ENCODE results near the gene PCDHA9. TPM values are rescaled to one million over a fixed set of nuclear protein-coding genes. Genes with fewer than 3 reads are reported as not detected.
"Not testable (repeated sequence)": the region's sequence is repeated elsewhere in the genome, so short reads cannot be mapped to it uniquely, and the experiment has no call there.

PCDHA9 gene
- total RNA-seq, 2 experiments from 2014 or later = not detected

DNA sequence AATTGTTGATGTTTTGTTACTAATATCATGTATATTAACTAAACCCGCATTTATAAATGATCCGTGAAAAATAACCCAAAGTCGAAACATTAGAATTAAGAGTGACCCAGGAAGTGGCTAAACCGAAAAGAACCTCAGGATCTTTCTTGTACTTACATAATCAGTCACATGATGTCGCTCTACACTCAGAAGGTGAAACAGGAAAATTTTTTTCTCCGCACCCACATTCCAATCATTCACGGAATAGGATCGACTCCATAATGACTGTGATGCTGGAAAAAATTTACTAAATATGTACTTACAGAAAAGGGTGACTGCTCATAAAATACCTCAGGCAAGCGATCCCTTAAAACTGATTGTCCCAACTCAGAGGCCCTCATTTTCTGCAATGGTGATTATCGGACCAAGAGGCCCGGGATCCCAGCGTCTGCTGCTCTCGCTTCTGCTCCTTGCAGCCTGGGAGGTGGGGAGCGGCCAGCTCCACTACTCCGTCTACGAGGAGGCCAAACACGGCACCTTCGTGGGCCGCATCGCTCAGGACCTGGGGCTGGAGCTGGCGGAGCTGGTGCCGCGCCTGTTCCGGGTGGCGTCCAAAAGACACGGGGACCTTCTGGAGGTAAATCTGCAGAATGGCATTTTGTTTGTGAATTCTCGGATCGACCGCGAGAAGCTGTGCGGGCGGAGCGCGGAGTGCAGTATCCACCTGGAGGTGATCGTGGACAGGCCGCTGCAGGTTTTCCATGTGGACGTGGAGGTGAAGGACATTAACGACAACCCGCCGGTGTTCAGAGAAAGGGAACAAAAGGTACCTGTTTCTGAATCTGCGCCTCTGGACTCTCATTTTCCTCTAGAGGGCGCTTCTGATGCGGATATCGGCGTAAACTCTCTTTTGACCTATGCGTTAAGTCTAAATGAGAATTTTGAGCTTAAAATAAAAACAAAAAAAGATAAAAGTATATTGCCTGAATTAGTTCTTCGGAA lies 27.2 kb downstream of the PCDHA9 start, which contains the start of gene PCDHA12:
TSS of gene PCDHA12 (plus strand) at position 224 of the 981 bp plus-strand sequence. CDS start at position 389, 165 bp downstream.
- no peak for DNase-seq
- no peak within 1 kb of the TSS for H3K4me3 Mint-ChIP-seq
- H3K4me1 Mint-ChIP-seq (ENCODE audit: low read depth) = no peaks in the 10 kb centered on the region
- H3K27me3 Mint-ChIP-seq = peaks cover 31% of the 10 kb centered on the region
- H3K27ac Mint-ChIP-seq = no peak within 1 kb of the TSS
- peaks cover 6% of the 10 kb centered on the region for H3K9me3 Mint-ChIP-seq
- CTCF ChIA-PET = interaction anchor here (0.5 kb wide), 1 partner anchor 167 kb away, joined by 3 read pairs; no protein-coding TSS in a partner anchor
- POLR2A ChIA-PET = no interaction called here
- intact Hi-C loops (cut with micrococcal nuclease) = no loop called here
- peaks cover 12% of the 10 kb centered on the region for H3K36me3 Mint-ChIP-seq

DNA sequence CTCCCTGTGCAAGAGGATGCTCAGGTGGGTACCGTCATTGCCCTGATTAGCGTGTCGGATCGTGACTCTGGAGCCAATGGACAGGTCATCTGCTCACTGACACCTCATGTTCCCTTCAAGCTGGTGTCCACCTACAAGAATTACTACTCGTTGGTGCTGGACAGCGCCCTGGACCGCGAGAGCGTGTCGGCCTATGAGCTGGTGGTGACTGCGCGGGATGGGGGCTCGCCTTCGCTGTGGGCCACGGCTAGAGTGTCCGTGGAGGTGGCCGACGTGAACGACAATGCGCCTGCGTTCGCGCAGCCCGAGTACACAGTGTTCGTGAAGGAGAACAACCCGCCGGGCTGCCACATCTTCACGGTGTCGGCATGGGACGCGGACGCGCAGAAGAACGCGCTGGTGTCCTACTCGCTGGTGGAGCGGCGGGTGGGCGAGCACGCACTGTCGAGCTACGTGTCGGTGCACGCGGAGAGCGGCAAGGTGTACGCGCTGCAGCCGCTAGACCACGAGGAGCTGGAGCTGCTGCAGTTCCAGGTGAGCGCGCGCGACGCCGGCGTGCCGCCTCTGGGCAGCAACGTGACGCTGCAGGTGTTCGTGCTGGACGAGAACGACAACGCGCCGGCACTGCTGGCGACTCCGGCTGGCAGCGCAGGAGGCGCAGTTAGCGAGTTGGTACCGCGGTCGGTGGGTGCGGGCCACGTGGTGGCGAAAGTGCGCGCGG lies 28.5 kb downstream of the PCDHA9 start:
- H3K4me1 Mint-ChIP-seq (ENCODE audit: low read depth); POLR2A ChIA-PET; H3K4me3 Mint-ChIP-seq; H3K9me3 Mint-ChIP-seq; H3K27ac Mint-ChIP-seq; DNase-seq; intact Hi-C loops (cut with micrococcal nuclease); CTCF ChIA-PET: not testable (repeated sequence)
- H3K27me3 Mint-ChIP-seq = peaks cover 37% of the 10 kb centered on the region
- H3K36me3 Mint-ChIP-seq = peaks cover 15% of the 10 kb centered on the region

DNA sequence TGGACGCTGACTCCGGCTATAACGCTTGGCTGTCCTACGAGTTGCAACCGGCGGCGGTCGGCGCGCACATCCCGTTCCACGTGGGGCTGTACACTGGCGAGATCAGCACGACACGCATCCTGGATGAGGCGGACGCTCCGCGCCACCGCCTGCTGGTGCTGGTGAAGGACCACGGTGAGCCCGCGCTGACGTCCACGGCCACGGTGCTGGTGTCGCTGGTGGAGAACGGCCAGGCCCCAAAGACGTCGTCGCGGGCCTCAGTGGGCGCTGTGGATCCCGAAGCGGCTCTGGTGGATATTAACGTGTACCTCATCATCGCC lies 29.0 kb downstream of the PCDHA9 start:
- intact Hi-C loops (cut with micrococcal nuclease) = no loop called here
- DNase-seq = no peak
- Mint-ChIP-seq H3K9me3 (peaks cover 12% of the 10 kb centered on the region), H3K4me1 (ENCODE audit: low read depth) (no peaks in the 10 kb centered on the region), H3K36me3 (peaks cover 16% of the 10 kb centered on the region), H3K4me3 (no peak overlapping the region), H3K27me3 (peaks cover 41% of the 10 kb centered on the region), H3K27ac (no peak overlapping the region)
- CTCF ChIA-PET = no interaction called here
- POLR2A ChIA-PET = no interaction called here

DNA sequence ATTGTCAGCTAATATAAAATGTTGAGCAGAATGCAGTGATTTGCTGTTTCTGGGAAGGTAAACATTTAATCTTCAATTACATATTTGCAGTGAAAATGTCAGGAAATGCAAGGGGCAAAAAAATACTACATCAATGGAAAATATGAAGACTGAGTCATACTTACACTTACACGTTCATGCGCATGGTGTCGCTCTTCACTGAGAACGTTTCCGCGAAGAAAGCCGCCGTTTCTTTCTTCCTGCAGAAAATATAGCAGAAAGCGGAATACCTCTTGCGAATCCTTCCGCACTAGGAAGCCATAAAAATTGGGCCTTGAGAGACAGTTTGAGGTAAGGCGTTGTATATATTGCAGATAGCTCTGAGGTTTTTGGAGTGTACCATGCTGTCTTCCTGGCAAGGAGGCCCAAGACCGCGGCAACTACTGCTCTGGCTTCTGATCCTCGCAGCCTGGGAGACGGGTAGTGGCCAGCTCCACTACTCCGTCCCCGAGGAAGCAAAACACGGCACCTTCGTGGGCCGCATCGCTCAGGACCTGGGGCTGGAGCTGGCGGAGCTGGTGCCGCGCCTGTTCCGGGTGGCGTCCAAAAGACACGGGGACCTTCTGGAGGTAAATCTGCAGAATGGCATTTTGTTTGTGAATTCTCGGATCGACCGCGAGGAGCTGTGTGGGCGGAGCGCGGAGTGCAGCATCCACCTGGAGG lies 33.9 kb downstream of the PCDHA9 start, which contains the start of gene PCDHA13:
TSS of gene PCDHA13 (plus strand) at position 236 of the 702 bp plus-strand sequence. CDS start at position 381, 145 bp downstream.
- Mint-ChIP-seq H3K4me3 (no peak within 1 kb of the TSS), H3K27ac (no peak within 1 kb of the TSS), H3K36me3 (peaks cover 9% of the 10 kb centered on the region), H3K27me3 (peaks cover 26% of the 10 kb centered on the region), H3K9me3 (peaks cover 16% of the 10 kb centered on the region), H3K4me1 (ENCODE audit: low read depth) (no peaks in the 10 kb centered on the region)
- ChIA-PET POLR2A (no interaction called here), CTCF (no interaction called here)
- intact Hi-C loops (cut with micrococcal nuclease) = no loop called here
- no peak for DNase-seq

DNA sequence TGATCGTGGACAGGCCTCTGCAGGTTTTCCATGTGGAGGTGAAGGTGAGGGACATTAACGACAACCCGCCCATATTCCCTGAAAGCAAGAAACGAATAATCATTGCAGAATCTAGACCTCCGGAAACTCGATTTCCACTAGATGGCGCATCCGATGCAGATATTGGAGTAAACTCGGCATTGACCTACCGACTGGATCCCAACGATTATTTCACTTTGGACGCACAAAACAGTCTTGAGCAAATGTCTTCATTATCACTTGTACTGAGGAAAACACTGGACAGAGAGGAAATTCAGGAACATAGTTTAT lies 34.4 kb downstream of the PCDHA9 start:
- Mint-ChIP-seq H3K36me3 (peaks cover 12% of the 10 kb centered on the region), H3K27ac (no peak overlapping the region), H3K4me3 (no peak overlapping the region), H3K9me3 (peaks cover 16% of the 10 kb centered on the region), H3K27me3 (peaks cover 26% of the 10 kb centered on the region), H3K4me1 (ENCODE audit: low read depth) (no peaks in the 10 kb centered on the region)
- intact Hi-C loops (cut with micrococcal nuclease) = no loop called here
- no peak for DNase-seq
- ChIA-PET CTCF (no interaction called here), POLR2A (no interaction called here)

DNA sequence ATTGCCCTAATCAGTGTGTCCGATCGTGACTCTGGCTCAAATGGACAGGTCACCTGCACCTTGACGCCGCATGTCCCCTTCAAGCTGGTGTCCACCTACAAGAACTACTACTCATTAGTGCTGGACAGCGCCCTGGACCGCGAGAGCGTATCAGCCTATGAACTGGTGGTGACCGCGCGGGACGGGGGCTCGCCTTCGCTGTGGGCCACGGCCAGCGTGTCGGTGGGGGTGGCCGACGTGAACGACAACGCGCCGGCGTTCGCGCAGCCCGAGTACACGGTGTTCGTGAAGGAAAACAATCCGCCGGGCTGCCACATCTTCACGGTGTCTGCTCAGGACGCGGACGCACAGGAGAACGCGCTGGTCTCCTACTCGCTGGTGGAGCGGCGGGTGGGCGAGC lies 35.2 kb downstream of the PCDHA9 start:
- Mint-ChIP-seq H3K27me3 (peaks cover 26% of the 10 kb centered on the region), H3K9me3 (peaks cover 16% of the 10 kb centered on the region)

DNA sequence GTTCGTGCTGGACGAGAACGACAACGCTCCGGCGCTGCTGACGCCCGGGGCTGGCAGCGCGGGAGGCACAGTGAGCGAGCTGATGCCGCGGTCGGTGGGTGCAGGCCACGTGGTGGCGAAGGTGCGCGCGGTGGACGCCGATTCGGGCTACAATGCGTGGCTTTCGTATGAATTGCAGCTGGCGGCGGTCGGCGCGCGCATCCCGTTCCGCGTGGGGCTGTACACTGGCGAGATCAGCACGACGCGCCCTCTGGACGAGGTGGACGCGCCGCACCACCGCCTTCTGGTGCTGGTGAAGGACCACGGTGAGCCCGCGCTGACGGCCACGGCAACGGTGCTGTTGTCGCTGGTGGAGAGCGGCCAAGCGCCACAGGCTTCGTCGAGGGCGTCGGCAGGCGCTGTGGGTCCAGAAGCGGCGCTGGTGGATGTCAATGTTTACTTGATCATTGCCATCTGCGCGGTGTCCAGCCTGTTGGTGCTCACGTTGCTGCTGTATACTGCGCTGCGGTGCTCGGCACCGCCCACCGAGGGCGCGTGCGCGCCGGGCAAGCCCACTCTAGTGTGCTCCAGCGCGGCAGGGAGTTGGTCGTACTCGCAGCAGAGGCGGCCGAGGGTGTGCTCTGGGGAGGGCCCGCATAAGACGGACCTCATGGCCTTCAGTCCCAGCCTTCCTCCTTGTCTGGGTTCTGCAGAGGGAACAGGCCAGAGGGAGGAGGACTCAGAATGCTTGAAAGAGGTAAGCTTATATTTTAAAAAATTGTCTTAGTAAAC lies 35.9 kb downstream of the PCDHA9 start:
- H3K4me3 Mint-ChIP-seq = no peak overlapping the region
- H3K4me1 Mint-ChIP-seq (ENCODE audit: low read depth) = no peaks in the 10 kb centered on the region
- POLR2A ChIA-PET = no interaction called here
- intact Hi-C loops (cut with micrococcal nuclease) = no loop called here
- peaks cover 16% of the 10 kb centered on the region for H3K9me3 Mint-ChIP-seq
- DNase-seq = no peak
- CTCF ChIA-PET = no interaction called here
- peaks cover 24% of the 10 kb centered on the region for H3K27me3 Mint-ChIP-seq
- H3K27ac Mint-ChIP-seq = no peak overlapping the region
- H3K36me3 Mint-ChIP-seq = peaks cover 12% of the 10 kb centered on the region

More for the DNA sequence above, 35.2 kb downstream of the PCDHA9 start:
- no peak overlapping the region for H3K4me3 Mint-ChIP-seq
- H3K4me1 Mint-ChIP-seq (ENCODE audit: low read depth) = no peaks in the 10 kb centered on the region
- no peak overlapping the region for H3K27ac Mint-ChIP-seq
- ChIA-PET POLR2A (no interaction called here), CTCF (no interaction called here)
- intact Hi-C loops (cut with micrococcal nuclease) = no loop called here
- DNase-seq = no peak
- peaks cover 12% of the 10 kb centered on the region for H3K36me3 Mint-ChIP-seq

Other genes with a start within 250 kb of the PCDHA9 start
- under 1 TPM; 0.39 to 0.62 TPM for gene CD14, start 215.2 kb upstream of the PCDHA9 start, total RNA-seq
- 10 to 100 TPM; 33.7 to 33.8 TPM for gene TMCO6, start 208.9 kb upstream of the PCDHA9 start, total RNA-seq
- gene NDUFA2, start 200.8 kb upstream of the PCDHA9 start, total RNA-seq = 10 to 100 TPM; 63.8 to 69.4 TPM
- gene IK, start 200.6 kb upstream of the PCDHA9 start, total RNA-seq = 100 to 1,000 TPM; 103 to 104 TPM
- gene WDR55, start 183.5 kb upstream of the PCDHA9 start, total RNA-seq = 10 to 100 TPM; 30.4 to 32.1 TPM
- gene DND1, start 174.8 kb upstream of the PCDHA9 start, total RNA-seq = 1 to 10 TPM; 2.3 to 2.5 TPM
- 10 to 100 TPM; 91.1 to 91.7 TPM for gene HARS1, start 157.0 kb upstream of the PCDHA9 start, total RNA-seq
- gene HARS2, start 156.9 kb upstream of the PCDHA9 start, total RNA-seq = 10 to 100 TPM; 26.9 to 28.9 TPM
- 10 to 100 TPM; 51.4 to 53.4 TPM for gene ZMAT2, start 147.9 kb upstream of the PCDHA9 start, total RNA-seq
- gene PCDHA1, start 62.2 kb upstream of the PCDHA9 start, total RNA-seq = not detected
- not detected for gene PCDHA2, start 53.5 kb upstream of the PCDHA9 start, total RNA-seq
- gene PCDHA3, start 47.3 kb upstream of the PCDHA9 start, total RNA-seq = not detected
- gene PCDHA4, start 41.3 kb upstream of the PCDHA9 start, total RNA-seq = not detected
- not detected for gene PCDHA5, start 26.8 kb upstream of the PCDHA9 start, total RNA-seq
- not detected for gene PCDHA6, start 20.4 kb upstream of the PCDHA9 start, total RNA-seq
- not detected for gene PCDHA7, start 14.1 kb upstream of the PCDHA9 start, total RNA-seq
- not detected for gene PCDHA8, start 7.2 kb upstream of the PCDHA9 start, total RNA-seq
- gene PCDHA10, start 7.5 kb downstream of the PCDHA9 start, total RNA-seq = not detected
- not detected for gene PCDHA11, start 20.6 kb downstream of the PCDHA9 start, total RNA-seq
- gene PCDHA12, start 26.9 kb downstream of the PCDHA9 start, total RNA-seq = not detected
- not detected for gene PCDHA13, start 33.7 kb downstream of the PCDHA9 start, total RNA-seq
- not detected for gene PCDHAC1, start 77.9 kb downstream of the PCDHA9 start, total RNA-seq
- gene PCDHAC2, start 118.1 kb downstream of the PCDHA9 start, total RNA-seq = not detected
- not detected for gene PCDHB1, start 203.0 kb downstream of the PCDHA9 start, total RNA-seq
- gene PCDHB2, start 246.2 kb downstream of the PCDHA9 start, total RNA-seq = under 1 TPM in 1 of 2 experiments, not detected in 1; 0.17 TPM

Data from activated CD4-positive, alpha-beta memory T cell treated with anti-CD3 and anti-CD28 coated beads for 36 hours (primary cell).